GM21717 (cell line): ENCODE data around the gene GRM8.

Source experiments
- ATAC-seq: cut with Tn5 transposase; IDR thresholded peaks from one replicate; pipeline ENCODE4 v1.9.1; 2021; ENCODE audit warnings: mild to moderate bottlenecking, moderate library complexity; ENCODE audit not compliant: unreplicated experiment

GRM8 gene

GRCh38 chr7:127231415-127231814 is 21.3 kb downstream of the GRM8 start:
- ATAC-seq = no peak

- ATAC-seq = no peak
Observed at GRCh38 chr7:127230192-127230925, 22.4 kb downstream of the GRM8 start.

- no peak for ATAC-seq
Observed at GRCh38 chr7:127226685-127227374, 25.9 kb downstream of the GRM8 start.

- ATAC-seq = no peak
Observed at GRCh38 chr7:127221731-127222130, 31.0 kb downstream of the GRM8 start.

- ATAC-seq = no peak
Observed at GRCh38 chr7:127214956-127215718, 37.6 kb downstream of the GRM8 start.

- no peak for ATAC-seq
Observed at GRCh38 chr7:127209886-127210285, 42.9 kb downstream of the GRM8 start.

- no peak for ATAC-seq
Observed at GRCh38 chr7:127208860-127209259, 43.9 kb downstream of the GRM8 start.

- no peak for ATAC-seq
Observed at GRCh38 chr7:127208351-127208750, 44.4 kb downstream of the GRM8 start.

GRCh38 chr7:127207806-127208205 is 44.9 kb downstream of the GRM8 start:
- ATAC-seq = no peak

- ATAC-seq = no peak
Observed at GRCh38 chr7:127207230-127207629, 45.5 kb downstream of the GRM8 start.

GRCh38 chr7:127194571-127194970 is 58.2 kb downstream of the GRM8 start:
- ATAC-seq = no peak

GRCh38 chr7:127189886-127190285 is 62.9 kb downstream of the GRM8 start:
- no peak for ATAC-seq

GRCh38 chr7:127189074-127189473 is 63.7 kb downstream of the GRM8 start:
- ATAC-seq = no peak

- no peak for ATAC-seq
Observed at GRCh38 chr7:127187740-127188139, 65.0 kb downstream of the GRM8 start.

- ATAC-seq = no peak
Observed at GRCh38 chr7:127186686-127187085, 66.1 kb downstream of the GRM8 start.

GRCh38 chr7:127177156-127177555 is 75.6 kb downstream of the GRM8 start:
- no peak for ATAC-seq

- ATAC-seq = no peak
Observed at GRCh38 chr7:127162366-127162765, 90.4 kb downstream of the GRM8 start.

GRCh38 chr7:127158659-127159058 is 94.1 kb downstream of the GRM8 start:
- no peak for ATAC-seq

GRCh38 chr7:127154958-127155357 is 97.8 kb downstream of the GRM8 start:
- ATAC-seq = no peak

- ATAC-seq = no peak
Observed at GRCh38 chr7:127154101-127154500, 98.6 kb downstream of the GRM8 start.

GRCh38 chr7:127153315-127153714 is 99.4 kb downstream of the GRM8 start:
- no peak for ATAC-seq

GRCh38 chr7:127152423-127152822 is 100.3 kb downstream of the GRM8 start:
- ATAC-seq = no peak
